ENCODE measurements around the gene ZHX3. TPM values are rescaled to one million over a fixed set of nuclear protein-coding genes. Genes with fewer than 3 reads are reported as not detected.

The ZHX3 gene
- total and polyA plus RNA-seq, 10 donors, result 1.6 to 26.7 (median 12.3) TPM

GRCh38 chr20:41152108-41152757 is 165.3 kb downstream of the ZHX3 start:
- H3K9me3 ChIP-seq, result no peaks in the 10 kb centered on the region
- no peak overlapping the region for H3K4me3 ChIP-seq
- 62 to 75% (median 68%) methylated on average over 5 of the region's 5 CpGs for WGBS, 5 donors
- TF ChIP-seq POLR2AphosphoS5 (IDR thresholded peaks at IDR 0.05) (no peak), POLR2A (IDR thresholded peaks at IDR 0.05) (no peak), CTCF (IDR thresholded peaks at IDR 0.05 in 8 of 11, conservative IDR thresholded peaks at IDR 0.05 in 3 of 11) (no peak)
- DNase-seq, result no peak
- H3K4me1 ChIP-seq, result peaks cover 59 to 100% (median 90%) of the 10 kb centered on the region in 6 donors
- H3K27me3 ChIP-seq (replicated peaks in 1 of 7), result no peaks in the 10 kb centered on the region
- H3K36me3 ChIP-seq, result no peaks in the 10 kb centered on the region
- peak overlapping the region in 7 of 8 donors; percentile 11 to 91 (median 46) for H3K27ac ChIP-seq
- intact Hi-C loops (cut with DNase I; ENCODE audit: low total_unique reads), result no loop called here

GRCh38 chr20:41151134-41151869 is 166.2 kb downstream of the ZHX3 start:
- peak overlapping the region in 4 of 8 donors; percentile 44 to 91 (median 66) for H3K27ac ChIP-seq

GRCh38 chr20:41150664-41151063 is 166.9 kb downstream of the ZHX3 start:
- intact Hi-C loops (cut with DNase I; ENCODE audit: low total_unique reads), result no loop called here
- Histone ChIP-seq H3K27ac (peak overlapping the region in 4 of 8 donors; percentile 35 to 91 (median 50)), H3K36me3 (no peaks in the 10 kb centered on the region), H3K9me3 (no peaks in the 10 kb centered on the region), H3K27me3 (replicated peaks in 1 of 7) (no peaks in the 10 kb centered on the region), H3K4me3 (no peak overlapping the region), H3K4me1 (peaks cover 61 to 100% (median 90%) of the 10 kb centered on the region in 6 donors)
- no peak for DNase-seq
- no peak for TF ChIP-seq CTCF (IDR thresholded peaks at IDR 0.05 in 8 of 11, conservative IDR thresholded peaks at IDR 0.05 in 3 of 11)
- TF ChIP-seq POLR2AphosphoS5 (IDR thresholded peaks at IDR 0.05), result peak in 1 of 3 donors; percentile 51
- TF ChIP-seq POLR2A (IDR thresholded peaks at IDR 0.05), result no peak
- 19 to 33% (median 22%) methylated on average over 3 of the region's 3 CpGs for WGBS, 5 donors

More at GRCh38 chr20:41151134-41151869, 166.2 kb downstream of the ZHX3 start:
- peaks cover 61 to 100% (median 90%) of the 10 kb centered on the region in 6 donors for H3K4me1 ChIP-seq
- no peaks in the 10 kb centered on the region for H3K9me3 ChIP-seq
- no peaks in the 10 kb centered on the region for H3K36me3 ChIP-seq
- H3K4me3 ChIP-seq, result no peak overlapping the region
- WGBS, 5 donors, result 83 to 92% (median 87%) methylated on average over 5 of the region's 5 CpGs
- no peaks in the 10 kb centered on the region for H3K27me3 ChIP-seq (replicated peaks in 1 of 7)
- TF ChIP-seq CTCF (IDR thresholded peaks at IDR 0.05 in 8 of 11, conservative IDR thresholded peaks at IDR 0.05 in 3 of 11), result no peak
- no peak for TF ChIP-seq POLR2AphosphoS5 (IDR thresholded peaks at IDR 0.05)
- TF ChIP-seq POLR2A (IDR thresholded peaks at IDR 0.05), result no peak
- no peak for DNase-seq
- intact Hi-C loops (cut with DNase I; ENCODE audit: low total_unique reads), result no loop called here

- peak overlapping the region in 3 of 8 donors; percentile 58 to 94 (median 91) for H3K27ac ChIP-seq
- intact Hi-C loops (cut with DNase I; ENCODE audit: low total_unique reads), result no loop called here
Measured at GRCh38 chr20:41148942-41149341, 168.6 kb downstream of the ZHX3 start.

More at GRCh38 chr20:41148942-41149341, 168.6 kb downstream of the ZHX3 start:
- H3K4me1 ChIP-seq, result peaks cover 58 to 100% (median 88%) of the 10 kb centered on the region in 6 donors
- H3K27me3 ChIP-seq (replicated peaks in 1 of 7), result no peaks in the 10 kb centered on the region
- TF ChIP-seq POLR2AphosphoS5 (IDR thresholded peaks at IDR 0.05) (no peak), CTCF (IDR thresholded peaks at IDR 0.05 in 8 of 11, conservative IDR thresholded peaks at IDR 0.05 in 3 of 11) (no peak), POLR2A (IDR thresholded peaks at IDR 0.05) (no peak)
- no peak for DNase-seq
- H3K36me3 ChIP-seq, result peaks cover 0 to 6% (median 0%) of the 10 kb centered on the region in 6 donors
- no peak overlapping the region for H3K4me3 ChIP-seq
- no peaks in the 10 kb centered on the region for H3K9me3 ChIP-seq
- WGBS, 5 donors, result 84 to 88% (median 86%) methylated on average over 5 of the region's 5 CpGs

Measured in spleen (tissue), 11 donors.